22Rv1 (cell line): ENCODE results near the gene CAMTA1.

ENCODE experiments used
- H3K27ac ChIP-seq: fragments of 450-650 bp; 2 replicates; pipeline ENCODE4 v1.5.1; 2017
- ZFX ChIP-seq: fragments of 450-650 bp; IDR thresholded peaks from 2 replicates; pipeline ENCODE4 v1.6.1; 2017; ENCODE audit warnings: antibody characterized with exemption, borderline replicate concordance
- TF ChIP-seq, protein P1 (sequence below): fragments of 450-650 bp; IDR thresholded peaks from 2 replicates; pipeline ENCODE4 v1.5.1; 2017; ENCODE audit warnings: mild to moderate bottlenecking

Gene CAMTA1

DNA sequence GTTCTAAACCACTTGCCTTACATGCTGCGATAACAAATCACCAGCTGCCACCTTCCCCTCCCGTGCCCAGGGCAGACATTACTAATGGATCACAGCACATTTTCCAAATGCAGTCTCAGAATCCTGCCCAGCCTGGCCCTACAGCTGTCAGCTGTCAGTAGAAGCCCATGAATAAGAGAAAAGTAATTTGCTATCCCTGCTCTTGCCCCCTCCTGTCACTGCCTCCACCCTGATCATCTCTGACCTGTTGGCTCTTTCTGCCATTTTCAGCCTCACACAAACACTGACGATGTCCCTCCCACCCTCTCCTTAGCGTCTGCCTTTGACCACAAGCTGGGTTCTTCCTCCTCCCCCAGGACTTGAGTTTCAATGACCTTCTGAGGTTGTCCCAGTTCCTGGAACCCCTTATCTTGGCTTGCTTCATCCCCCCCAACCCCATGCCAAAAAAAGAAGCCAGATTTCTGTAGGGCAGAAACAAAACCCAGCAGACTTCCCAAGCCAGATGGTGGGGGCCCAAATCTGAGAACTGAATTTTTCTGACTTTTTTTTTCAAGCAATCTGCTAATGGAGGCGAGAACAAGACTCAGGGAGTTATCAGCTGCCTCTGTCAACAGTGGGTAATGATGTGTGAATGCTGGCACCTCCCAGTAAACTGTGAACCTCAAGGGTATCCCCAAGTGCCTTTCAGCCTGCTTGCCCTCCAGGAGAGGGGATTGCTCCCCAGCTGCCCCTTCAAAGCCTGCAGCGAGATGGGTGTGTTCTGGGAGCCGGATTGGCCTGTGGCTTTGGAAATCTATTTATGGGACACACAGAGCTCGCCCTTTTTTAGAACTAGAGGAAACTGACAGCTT, 769.4 kb downstream of the CAMTA1 start:
- TF ChIP-seq ZFX, result no peak
- TF ChIP-seq, protein P1, sequence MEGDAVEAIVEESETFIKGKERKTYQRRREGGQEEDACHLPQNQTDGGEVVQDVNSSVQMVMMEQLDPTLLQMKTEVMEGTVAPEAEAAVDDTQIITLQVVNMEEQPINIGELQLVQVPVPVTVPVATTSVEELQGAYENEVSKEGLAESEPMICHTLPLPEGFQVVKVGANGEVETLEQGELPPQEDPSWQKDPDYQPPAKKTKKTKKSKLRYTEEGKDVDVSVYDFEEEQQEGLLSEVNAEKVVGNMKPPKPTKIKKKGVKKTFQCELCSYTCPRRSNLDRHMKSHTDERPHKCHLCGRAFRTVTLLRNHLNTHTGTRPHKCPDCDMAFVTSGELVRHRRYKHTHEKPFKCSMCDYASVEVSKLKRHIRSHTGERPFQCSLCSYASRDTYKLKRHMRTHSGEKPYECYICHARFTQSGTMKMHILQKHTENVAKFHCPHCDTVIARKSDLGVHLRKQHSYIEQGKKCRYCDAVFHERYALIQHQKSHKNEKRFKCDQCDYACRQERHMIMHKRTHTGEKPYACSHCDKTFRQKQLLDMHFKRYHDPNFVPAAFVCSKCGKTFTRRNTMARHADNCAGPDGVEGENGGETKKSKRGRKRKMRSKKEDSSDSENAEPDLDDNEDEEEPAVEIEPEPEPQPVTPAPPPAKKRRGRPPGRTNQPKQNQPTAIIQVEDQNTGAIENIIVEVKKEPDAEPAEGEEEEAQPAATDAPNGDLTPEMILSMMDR, result no peak
- no peak overlapping the region for H3K27ac ChIP-seq

DNA sequence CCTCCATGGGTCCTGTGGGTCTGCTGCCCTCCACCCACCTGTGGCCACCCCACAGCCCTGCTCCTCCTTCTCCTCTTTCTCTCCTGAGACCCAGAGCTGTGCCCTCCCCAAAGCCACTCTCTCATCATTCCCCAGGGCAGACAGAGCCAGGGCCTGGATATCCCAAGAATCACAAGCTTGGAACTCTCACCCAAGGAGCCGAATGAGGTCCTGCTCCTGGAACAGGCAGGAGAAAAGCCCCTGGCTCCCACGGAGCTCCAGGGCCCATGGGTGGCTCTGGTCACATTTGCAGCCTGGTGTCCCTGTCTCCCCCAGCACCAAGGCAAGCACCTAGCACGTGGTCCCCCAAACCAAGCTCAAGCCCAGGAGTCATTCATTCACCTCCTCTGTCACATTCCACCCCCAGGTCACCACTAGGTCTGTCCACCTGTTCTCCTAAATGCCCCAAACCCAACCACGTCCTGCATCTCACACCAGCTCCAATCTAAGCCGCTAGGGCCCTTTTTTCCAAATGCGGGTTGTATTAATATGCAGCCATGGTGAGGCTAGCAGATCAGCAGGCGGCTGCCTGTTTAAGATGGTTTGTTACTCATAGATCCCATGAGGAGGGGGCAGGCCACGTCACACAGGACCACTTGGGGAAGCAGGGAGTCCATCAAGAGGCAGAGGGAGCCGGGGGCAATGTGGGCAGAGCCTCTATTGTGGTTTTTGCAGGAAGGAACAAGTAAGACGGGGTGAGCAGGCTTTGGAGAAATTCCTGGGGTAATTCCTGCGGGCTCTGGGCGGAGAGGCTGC, 770.3 kb downstream of the CAMTA1 start:
- TF ChIP-seq ZFX, result no peak
- TF ChIP-seq, protein P1, result no peak
- H3K27ac ChIP-seq, result no peak overlapping the region

DNA sequence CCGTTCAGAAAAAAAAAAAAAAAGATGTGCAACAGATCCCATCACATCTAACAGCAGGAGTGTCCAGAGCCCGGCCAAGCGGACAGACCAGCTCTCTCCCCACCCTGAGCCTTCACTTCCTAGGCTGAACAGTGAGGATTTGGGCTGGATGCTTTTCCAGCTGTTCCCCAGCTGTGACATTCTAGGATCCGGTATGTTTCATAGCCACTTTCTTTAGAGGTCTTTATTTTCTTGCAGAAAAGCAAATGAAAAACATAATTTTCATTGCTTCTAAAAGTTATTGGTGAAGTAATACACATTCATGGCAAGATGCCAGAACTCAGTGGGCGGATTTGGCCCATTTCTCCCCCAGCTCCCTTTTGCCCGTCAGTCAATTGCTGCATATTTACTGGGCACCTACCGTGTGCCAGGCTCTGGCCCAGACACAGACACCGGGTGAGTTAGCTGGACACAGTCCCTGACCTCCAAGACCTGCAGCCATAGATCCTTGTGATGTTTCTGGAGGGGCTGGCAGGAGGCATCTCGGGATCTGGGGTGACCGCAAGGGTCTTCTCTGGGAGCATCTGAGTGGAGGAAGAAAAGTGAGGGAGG, 772.1 kb downstream of the CAMTA1 start:
- no peak for TF ChIP-seq ZFX
- TF ChIP-seq, protein P1, result no peak
- no peak overlapping the region for H3K27ac ChIP-seq

DNA sequence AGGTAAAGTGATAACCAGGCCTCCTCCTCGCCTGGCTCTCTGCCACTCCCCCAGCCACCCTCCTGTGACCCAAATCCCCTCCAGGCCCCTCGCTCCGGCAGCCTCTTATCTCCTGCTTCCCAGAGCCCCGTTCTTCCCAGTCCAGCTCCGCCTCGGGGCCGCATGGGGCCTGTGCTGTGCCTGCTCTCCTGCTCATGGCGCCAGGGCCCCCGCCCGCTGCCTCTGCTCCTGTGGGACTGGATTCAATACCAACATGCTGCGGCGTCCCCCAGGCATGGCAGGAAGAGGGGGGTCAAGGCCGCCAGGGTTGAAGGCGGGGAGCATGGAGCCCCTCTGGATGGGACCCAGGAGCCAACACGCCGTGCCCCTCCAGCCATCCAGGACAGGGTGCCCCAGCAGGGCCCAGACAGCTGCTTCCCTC, 772.8 kb downstream of the CAMTA1 start:
- TF ChIP-seq ZFX, result no peak
- TF ChIP-seq, protein P1, result no peak
- H3K27ac ChIP-seq, result no peak overlapping the region

DNA sequence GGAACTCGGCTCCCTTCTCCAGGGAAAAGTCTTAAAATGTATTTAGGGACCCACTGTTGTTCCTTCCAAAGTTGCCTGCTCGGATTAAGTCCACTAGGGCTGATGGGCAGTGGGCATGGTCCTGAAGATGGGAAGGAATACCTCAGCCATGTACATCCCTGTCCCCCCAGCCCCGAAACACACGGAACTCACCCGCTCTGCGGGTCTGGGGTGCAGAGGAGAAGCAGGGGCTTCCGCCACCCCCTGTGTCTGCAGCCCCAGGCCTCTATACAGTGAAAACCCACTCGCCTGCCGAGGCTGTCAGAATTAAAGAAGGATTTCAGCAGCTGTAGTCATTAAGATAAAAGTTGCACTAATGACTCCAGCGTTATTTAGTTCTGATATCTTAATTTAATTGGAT, 773.2 kb downstream of the CAMTA1 start:
- TF ChIP-seq, protein P1, result no peak
- no peak for TF ChIP-seq ZFX
- no peak overlapping the region for H3K27ac ChIP-seq

DNA sequence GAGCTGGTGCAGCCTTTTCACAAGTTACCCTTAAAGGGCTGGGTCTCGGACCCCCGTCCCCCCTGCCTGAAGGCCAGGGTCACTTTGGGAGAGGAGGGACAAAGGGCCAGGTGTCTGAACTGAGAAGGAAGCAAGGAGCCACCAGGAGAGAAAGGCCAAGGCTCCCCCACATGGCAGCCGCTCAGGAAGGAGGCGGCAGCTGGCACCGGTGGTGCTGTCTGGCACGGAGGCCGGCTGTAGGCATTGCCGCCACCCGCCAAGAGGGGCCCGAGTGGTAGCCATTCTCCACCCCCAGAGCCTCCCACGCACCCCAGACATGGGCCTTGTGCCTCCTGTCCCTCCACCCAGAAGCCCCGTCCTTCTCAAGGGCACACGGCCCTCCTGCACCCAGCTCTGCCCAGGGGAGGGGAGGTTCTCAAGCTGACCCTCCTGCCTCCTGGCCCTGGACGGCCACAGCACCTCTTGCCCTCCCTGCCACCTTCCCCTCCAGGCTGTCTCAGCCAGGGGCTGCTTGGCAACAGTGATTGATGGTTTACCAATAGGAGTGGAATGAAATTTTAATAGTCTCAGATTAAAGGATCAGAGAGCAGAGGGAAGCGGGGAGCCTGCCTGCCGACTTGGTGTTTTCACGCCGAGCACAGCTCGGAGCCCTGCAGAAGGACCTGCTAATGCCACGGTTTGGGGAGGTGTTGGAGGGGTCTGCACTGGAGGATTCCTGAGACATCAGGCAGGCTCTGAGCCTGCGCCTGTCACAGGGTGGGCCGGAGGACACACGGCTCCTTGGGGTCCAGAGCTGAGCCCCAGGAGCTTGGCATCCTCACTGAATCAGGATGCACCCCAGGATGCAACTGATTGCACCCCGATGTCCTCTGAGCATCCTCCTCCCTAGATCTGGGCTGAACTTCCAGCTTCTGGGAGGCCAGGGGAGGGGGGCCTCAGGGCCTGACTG, 773.9 kb downstream of the CAMTA1 start:
- TF ChIP-seq, protein P1, result no peak
- TF ChIP-seq ZFX, result no peak
- no peak overlapping the region for H3K27ac ChIP-seq
